Vagina (tissue), 2 donors: ENCODE data around the gene BTK.

Experiments
- CTCF ChIP-seq, 3 experiments: fragments of 450-650 bp in 2 of 3; fragments of 200-600 bp in 1 of 3; sonication (generic) in 1 of 3; IDR thresholded peaks; one replicate each; pipeline ENCODE4 v1.5.1; 2017 to 2019; ENCODE audit warnings: antibody characterized with exemption in 3 of 3, mild to moderate bottlenecking in 2 of 3, moderate library complexity in 2 of 3
- POLR2A ChIP-seq, 2 donors: fragments of 450-650 bp; IDR thresholded peaks; one replicate each; pipeline ENCODE4 v1.6.1; 2017; ENCODE audit warnings: antibody characterized with exemption in 2 of 2, mild to moderate bottlenecking in 2 of 2, moderate library complexity in 2 of 2
- POLR2AphosphoS5 ChIP-seq, 2 donors: sonication (generic); formaldehyde crosslinking; IDR thresholded peaks; one replicate each; pipeline ENCODE4 v1.9.0; 2017; ENCODE audit warnings: antibody characterized with exemption in 2 of 2, mild to moderate bottlenecking in 2 of 2, low read depth in 1 of 2; ENCODE audit not compliant: insufficient read depth in 1 of 2

- no peak for TF ChIP-seq CTCF (IDR thresholded peaks at IDR 0.05)
- peak in 1 of 2 donors; percentile 87 for TF ChIP-seq POLR2A (IDR thresholded peaks at IDR 0.05)
- peak; percentile 90 to 93 for TF ChIP-seq POLR2AphosphoS5 (IDR thresholded peaks at IDR 0.05; ENCODE audit: insufficient read depth in 1 of 2, low read depth in 1 of 2)
Observed at GRCh38 chrX:101407748-101408531, 21.9 kb upstream of the BTK start, which contains the start of the genes GLA and HNRNPH2.
